IMR-90 (cell line): ENCODE results near the gene TMTC2.

Experiments
- CEBPB ChIP-seq: IDR thresholded peaks from 2 replicates; pipeline ENCODE4 v1.6.1; 2012; ENCODE audit warnings: low read depth, low read length, improper control_type of control experiment
- CHD1 ChIP-seq: IDR thresholded peaks from 2 replicates; pipeline ENCODE4 v1.6.1; 2012; ENCODE audit warnings: low read depth, low read length, improper control_type of control experiment
- CTCF ChIP-seq: conservative IDR thresholded peaks from 2 replicates; pipeline ENCODE4 v1.5.1; 2012; ENCODE audit warnings: mild to moderate bottlenecking, low read depth, low read length, improper control_type of control experiment
- FOS ChIP-seq: fragments of 150-350 bp; IDR thresholded peaks from 2 replicates; pipeline ENCODE4 v1.6.1; 2016; ENCODE audit warnings: low read depth, low read length
- MAFK ChIP-seq: IDR thresholded peaks from 2 replicates; pipeline ENCODE4 v1.6.1; 2012; ENCODE audit warnings: low read depth, low read length, improper control_type of control experiment
- MAZ ChIP-seq: IDR thresholded peaks from 2 replicates; pipeline ENCODE4 v1.6.1; 2012; ENCODE audit warnings: low read depth, mild to moderate bottlenecking, low read length, improper control_type of control experiment, moderate library complexity, borderline replicate concordance
- MXI1 ChIP-seq: IDR thresholded peaks from 2 replicates; pipeline ENCODE4 v1.6.1; 2012; ENCODE audit warnings: low read depth, mild to moderate bottlenecking, low read length, moderate library complexity, borderline replicate concordance
- NFE2L2 ChIP-seq: fragments of 150-350 bp; IDR thresholded peaks from 2 replicates; pipeline ENCODE4 v1.6.1; 2016; ENCODE audit warnings: low read depth, mild to moderate bottlenecking, low read length
- POLR2A ChIP-seq: IDR thresholded peaks from 2 replicates; pipeline ENCODE4 v1.6.1; 2012; ENCODE audit warnings: mild to moderate bottlenecking, low read depth, low read length
- RAD21 ChIP-seq: IDR thresholded peaks from 2 replicates; pipeline ENCODE4 v1.6.1; 2012; ENCODE audit warnings: low read length, improper control_type of control experiment
- RCOR1 ChIP-seq: IDR thresholded peaks from 2 replicates; pipeline ENCODE4 v1.6.1; 2012; ENCODE audit warnings: mild to moderate bottlenecking, low read length, improper control_type of control experiment; ENCODE audit not compliant: insufficient replicate concordance
- RFX5 ChIP-seq: IDR thresholded peaks from 2 replicates; pipeline ENCODE4 v1.8.0; 2012; ENCODE audit warnings: low read depth, mild to moderate bottlenecking, low read length, moderate library complexity
- USF2 ChIP-seq: fragments of 150-350 bp; IDR thresholded peaks from 2 replicates; pipeline ENCODE4 v1.6.1; 2017; ENCODE audit warnings: mild to moderate bottlenecking, antibody characterized with exemption, low read length, low read depth

GRCh38 chr12:83099436-83099835, 412.7 kb downstream of the TMTC2 start:
- no peak for TF ChIP-seq CTCF
- TF ChIP-seq CEBPB = no peak
- no peak for TF ChIP-seq POLR2A
- no peak for TF ChIP-seq RAD21
- no peak for TF ChIP-seq RFX5
- TF ChIP-seq MXI1 = no peak
- TF ChIP-seq MAZ = no peak
- no peak for TF ChIP-seq CHD1
- TF ChIP-seq USF2 = no peak
- TF ChIP-seq NFE2L2 = no peak
- TF ChIP-seq RCOR1 = no peak
- TF ChIP-seq MAFK = no peak
- no peak for TF ChIP-seq FOS
